Stimulated activated CD4-positive, alpha-beta T cell treated with anti-CD3 and anti-CD28 coated beads, Interleukin-15, amount 100 ng/mL, for 24 hours (primary cell): ENCODE measurements around the gene LAMB2.

Experiments used
- DNase-seq: peaks from one replicate; pipeline ENCODE4 v3.0.0-alpha.2; 2020

The LAMB2 gene

DNA sequence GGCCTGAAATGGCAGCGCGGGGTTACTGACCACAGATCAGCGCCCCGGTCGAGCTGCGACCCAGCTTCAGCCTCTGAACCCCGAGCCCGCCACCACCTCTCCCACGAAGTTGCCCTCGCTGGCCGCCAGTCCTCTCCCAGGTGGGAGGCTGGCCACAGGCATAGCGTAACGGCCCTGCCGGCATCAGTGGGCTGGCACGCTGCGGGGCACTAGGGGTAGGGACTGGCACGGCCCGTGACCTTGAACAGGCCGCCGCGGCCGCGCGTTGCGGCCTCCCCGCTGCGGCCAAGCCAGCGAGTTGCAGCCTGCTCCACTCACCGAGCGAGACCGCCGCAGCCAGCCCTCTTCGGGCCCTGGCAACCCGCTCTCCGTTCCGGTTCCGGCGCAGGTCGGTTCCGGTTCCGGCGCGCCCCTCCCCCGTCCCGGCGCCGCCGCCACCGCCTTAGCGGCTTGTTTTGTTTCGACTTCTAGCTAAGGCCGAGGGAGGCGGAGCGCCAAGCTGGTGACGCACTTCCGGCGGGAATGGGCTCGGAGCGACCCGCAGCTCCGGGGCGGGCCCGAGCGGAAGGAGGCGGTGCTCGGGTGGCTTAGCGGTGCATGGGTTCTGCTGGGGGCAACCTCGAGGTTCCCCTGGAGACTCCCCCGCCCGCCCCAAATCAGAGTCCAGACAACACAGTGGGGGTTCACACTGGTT is 12.3 kb downstream of the LAMB2 start, which contains the start of gene USP19:
USP19 (minus strand) TSS at position 386 of the 694 bp plus-strand sequence. CDS start 1,678 bp downstream, outside the sequence.
- peak; percentile 96 for DNase-seq

DNA sequence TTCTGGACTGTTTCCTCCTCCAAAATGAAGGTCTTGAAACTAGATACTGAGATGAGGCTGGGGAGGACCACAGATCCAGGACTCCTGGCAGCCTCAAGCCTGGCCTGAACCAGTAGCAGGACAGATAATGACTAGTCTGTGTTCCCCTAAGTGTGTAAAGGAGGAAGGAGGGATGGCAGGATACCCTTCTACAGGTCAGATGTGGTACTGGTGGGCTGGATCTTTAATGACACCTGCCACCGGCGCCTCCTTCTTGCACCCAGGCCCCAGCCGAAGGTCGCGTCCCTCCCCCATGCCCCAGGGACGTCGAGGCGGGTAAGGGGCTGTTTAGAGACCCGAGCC is 12.8 kb downstream of the LAMB2 start:
- DNase-seq, result no peak

DNA sequence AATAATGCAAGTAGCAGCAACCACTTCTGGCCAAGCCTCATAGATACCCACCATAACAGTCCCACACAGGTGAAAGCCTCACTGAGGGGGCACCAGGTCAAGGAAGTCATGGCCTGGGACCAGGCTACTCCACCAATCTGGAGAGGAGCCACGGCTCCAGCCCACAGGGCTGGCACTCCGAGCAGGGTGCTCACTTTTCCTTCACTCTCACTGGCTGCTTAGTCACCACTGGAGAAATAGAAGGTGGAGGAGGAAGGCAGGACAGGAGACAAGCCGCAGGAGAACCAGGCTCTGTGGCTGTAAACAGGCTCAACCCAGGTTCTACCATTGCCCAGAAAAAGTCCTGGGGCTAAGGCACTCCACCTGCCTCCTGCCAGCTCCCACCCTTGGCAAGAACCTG is 13.4 kb downstream of the LAMB2 start:
- no peak for DNase-seq

DNA sequence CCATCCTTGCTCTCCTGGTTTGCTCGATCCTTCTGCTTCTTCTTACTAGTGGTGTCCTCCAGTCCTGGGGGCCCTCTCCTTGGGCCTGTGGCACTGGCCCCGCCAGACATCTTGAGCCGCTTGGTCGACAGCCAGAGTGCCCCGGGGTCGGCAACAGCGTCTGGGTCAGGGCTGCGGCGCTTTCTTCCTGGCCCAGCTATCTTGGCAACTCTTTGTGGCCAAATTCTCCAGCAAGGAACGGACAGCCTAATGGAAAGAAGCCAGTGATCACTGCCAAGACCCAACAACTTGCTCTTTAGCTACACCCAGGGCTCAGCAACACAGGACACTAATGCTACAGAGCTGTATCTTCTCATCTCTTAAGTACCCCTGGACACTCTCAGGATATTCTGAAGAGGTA is 13.8 kb downstream of the LAMB2 start:
- DNase-seq, result no peak

DNA sequence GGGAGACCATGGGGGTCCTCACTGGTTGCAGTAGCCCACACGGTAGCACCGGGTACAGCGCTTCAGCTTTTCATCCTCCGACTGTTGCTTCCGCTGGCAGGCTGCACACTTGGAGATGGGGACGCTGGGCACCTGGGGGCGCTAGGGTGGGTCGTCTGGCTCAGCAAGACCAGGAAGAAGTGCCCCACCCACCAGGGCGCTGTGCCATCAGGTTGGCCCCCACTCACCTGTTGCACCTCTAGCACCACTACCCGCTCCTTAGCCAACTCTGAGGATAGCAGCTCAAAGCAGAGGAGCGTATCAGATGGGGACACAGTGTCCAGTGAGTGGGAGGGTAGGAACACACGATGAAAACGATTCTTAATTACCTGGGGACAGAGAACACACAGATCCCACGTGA is 20.6 kb downstream of the LAMB2 start:
- no peak for DNase-seq

DNA sequence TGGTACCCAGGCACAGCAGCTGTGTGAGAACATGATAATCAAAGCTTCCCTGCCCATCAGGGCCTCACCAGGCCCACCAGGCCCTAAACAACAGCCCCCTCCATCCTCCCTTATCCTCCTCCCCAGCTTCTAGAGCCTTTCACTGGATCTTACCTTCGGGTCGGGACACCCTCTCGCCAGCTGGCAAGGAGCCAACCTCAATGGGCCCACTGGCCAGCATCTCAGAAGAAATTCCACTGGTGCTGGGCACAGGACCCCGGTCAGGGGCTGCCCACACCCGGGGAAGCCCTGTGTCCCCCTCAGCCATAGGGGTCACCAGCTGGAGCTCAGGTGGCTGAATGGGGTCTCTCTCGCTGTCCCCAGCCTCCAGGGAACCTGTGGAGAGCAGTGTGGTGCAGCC is 21.5 kb downstream of the LAMB2 start:
- DNase-seq, result no peak

DNA sequence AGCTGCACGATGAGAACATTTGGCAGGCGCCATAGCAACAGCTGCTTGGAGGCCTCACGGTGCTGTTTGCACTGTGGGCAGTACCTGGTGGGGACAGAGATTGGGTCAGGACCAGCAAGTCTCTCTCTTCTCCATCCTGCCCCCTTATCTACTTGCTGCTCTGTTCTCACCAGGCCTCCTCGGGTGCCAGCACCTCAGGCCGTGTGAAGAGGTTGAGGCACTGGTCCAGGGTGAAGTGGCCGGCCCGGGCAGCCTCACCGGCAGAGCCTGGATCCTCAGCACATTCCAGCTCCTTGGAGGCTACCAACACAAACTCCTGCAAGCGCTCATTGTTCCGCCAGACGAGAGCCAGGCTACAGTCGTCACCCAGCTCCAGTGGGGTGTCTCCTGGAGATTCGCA is 22.1 kb downstream of the LAMB2 start:
- no peak for DNase-seq

DNA sequence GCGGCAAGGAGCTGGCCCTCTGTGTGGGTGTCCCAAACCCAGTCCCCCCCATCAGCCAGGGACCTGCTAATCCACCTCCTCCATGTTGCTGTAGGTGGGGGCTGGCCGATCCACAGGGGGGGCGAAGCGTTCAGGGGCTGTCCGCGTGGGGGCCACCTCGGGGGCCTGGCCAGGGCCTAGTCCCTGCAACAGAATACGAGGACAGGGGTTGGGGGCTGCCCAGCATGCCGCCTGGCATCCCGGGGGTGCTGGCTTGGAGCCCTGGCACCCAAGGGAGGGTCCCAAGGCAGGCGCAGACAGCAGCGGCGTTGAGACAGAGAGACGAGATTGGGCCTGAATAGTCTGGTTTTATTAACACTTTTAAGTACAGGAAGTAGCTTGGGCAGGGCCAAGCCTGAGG is 24.5 kb downstream of the LAMB2 start:
- no peak for DNase-seq

DNA sequence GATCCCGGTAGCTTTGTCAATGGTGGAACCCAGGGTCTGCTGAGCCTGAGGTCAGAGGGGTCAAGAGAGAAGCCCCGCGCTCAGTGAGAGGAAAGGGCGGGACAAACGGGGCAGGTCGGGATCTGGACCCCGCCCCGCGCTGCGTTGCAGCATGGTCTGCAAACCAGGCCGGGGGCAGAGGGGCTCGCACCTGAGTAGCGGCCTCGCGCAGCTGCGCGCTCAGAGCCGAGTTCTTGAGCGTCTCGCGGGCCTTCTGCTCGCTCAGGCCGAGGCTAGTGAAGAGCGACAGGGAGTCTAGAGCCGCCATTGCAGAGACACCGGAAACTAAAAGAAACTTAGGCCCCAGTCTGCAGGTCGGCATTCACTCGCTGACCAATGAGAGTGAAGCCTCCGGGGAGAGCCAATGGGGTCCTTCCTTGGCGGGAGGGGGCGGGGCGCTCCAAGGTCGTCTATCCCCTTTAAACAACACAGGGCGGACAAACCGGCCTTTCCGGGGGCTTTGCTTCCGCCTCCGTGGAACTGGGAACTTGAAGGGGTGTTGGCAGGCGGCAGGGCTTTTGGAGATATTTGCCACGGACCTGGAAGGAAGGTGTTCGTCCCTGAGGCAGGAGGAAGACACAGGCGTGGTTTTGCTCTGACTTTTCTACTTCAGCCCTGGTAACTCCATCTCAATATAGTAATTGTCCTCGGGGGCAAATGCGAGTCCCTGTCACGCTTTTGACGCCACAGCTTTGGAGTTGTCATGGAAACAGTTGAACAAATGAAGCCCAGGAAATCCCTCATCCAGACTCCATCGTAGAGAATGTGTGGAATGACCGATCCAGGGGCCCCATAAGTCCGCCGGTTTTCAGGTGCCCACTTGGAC is 28.2 kb downstream of the LAMB2 start, which contains the start of gene QARS1:
QARS1 (minus strand) TSS at position 331 of the 865 bp plus-strand sequence; CDS start at position 307, 24 bp downstream.
- peak; percentile 94 for DNase-seq

DNA sequence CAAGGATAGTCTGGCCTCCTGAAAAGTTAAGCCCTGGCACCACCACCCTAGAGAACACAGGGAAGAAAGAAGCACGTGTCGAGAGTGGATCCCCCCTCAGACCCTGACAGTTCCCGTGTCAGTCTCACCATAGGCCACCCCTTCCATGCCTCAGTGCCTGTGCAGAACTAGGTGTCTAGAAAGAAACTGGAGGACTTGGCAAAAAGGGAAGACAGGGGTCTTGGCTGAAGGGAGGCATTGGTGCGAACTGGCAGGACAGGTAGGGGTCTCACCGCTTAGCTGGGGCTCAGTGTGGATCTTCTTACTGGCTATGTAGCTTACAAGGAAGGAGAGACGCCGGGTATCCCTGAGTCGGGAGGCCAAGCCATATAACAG is 28.8 kb downstream of the LAMB2 start:
- no peak for DNase-seq

DNA sequence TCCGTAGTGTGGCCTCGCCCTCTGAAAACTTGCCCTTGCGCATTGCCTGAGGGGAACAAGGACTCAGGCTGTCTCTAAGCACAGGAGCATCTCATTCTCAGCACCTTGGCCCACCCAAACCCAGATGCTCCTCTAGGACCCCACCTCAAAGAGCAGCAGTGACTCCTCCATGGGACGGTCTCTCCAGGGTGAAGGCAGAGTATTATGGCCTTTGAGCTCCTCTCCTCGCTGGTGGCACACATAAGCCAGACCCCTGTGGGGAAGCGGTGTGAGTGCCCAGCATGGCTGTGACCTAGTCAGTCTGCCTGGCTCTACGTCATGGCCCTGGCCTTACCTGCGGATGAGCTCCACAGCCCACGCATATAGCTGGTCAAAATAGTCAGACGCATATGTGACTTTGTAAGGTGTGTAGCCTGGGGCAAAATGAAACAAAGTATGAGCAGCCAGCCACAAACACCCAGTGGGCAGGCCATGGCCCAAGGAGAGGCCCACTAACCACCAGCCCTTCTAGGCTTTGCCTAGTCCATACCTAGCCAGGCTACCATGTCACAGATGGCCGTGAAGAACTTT is 32.7 kb downstream of the LAMB2 start:
- no peak for DNase-seq

DNA sequence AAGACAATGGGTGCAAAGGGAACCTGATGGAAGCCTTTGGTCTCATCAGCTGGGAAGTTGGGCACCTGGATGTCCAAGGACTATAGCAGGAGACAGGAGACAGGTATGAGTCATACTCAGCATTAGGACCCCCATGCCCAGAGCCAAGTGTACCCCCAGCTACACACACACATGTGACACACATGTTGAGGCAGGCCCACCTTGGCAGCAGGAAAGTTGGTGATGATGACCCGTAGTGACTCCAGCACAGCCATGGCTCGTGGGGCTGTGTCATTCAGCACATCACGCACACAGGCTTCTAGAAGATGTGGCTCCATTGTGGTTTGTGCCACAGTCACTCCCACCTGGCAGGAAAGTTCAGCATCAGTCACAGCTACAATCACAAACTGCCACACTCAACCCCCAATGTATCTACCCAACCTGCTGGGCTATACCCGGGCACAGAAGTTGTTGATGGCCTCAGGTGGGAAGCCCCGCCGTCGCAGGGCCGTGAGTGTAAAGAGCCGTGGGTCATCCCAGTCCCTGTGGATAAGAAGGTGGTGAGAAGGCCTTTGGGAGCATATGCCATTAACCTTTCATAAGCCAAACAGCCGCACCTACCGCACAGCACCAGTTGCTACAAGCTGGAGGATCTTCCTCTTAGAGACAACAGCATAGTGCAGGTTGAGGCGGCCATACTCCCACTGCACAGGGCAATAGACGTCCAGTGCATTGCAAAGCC is 33.8 kb downstream of the LAMB2 start:
- no peak for DNase-seq

DNA sequence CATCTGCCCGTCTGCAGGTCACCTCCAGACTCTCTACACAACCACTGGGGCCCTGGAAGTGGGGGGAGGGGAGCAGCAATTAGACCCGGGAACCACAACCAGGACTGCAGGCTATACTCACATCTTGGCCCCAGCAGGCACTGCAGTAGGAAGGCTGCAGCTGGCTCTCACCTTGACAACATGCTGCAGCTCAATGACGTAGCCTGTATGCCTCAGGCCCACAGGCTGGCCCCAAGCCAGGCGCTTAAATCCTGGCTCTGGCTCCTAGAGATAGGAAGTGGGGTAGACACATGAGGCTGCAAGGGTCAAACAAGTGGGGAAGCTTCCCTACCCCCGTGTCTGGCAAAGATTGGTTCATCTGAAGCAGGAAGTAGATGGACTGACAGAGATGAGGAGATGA is 34.4 kb downstream of the LAMB2 start:
- no peak for DNase-seq

DNA sequence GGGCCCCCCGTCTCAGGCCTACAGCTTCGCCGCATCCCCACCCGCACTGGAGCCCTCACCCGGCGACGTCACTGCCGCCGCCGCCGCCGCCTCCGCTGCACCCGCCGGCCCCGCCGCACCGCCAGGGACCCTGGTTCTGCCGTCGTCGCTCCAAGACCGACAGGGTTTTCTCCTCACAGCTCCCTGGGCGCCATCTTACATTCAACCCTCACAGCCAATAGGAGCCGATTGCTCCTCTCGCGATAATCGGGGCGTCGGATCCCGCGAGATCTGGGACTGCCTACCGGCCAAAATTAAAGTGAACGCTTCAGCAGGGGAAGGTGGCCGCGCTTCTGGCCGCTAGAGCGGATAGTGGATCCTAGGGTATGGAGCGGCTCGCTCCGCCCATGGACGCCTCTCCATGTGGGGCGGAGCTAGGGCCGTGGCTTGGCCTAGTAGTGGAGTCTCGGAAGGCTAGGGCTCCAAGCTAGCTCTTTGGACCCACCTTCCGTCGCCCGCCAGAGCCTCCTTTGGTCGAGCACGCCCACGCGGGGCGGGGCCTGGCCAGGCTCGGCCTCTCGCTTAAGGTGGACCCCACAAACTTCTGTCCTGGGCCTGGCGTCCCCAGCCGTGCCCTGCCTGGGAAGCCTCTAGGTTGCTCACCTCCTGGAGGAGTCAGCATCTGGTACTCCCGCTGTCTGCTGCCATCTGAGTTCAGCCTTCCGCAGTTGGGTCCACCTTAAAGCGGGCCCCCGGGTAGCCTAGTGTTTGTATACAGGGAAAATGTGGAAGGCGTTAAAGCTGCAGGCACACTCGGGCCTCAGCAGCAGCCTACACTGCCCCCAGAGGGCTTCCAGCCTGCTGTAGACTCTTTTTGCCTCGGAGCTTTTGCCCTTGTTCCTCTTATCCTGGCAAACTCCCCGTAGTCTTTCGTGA is 38.7 kb downstream of the LAMB2 start, which contains the start of gene QRICH1:
QRICH1 (minus strand) TSS at position 219 of the 915 bp plus-strand sequence. CDS start 17,054 bp downstream, outside the sequence.
- DNase-seq, result peak; percentile 97

DNA sequence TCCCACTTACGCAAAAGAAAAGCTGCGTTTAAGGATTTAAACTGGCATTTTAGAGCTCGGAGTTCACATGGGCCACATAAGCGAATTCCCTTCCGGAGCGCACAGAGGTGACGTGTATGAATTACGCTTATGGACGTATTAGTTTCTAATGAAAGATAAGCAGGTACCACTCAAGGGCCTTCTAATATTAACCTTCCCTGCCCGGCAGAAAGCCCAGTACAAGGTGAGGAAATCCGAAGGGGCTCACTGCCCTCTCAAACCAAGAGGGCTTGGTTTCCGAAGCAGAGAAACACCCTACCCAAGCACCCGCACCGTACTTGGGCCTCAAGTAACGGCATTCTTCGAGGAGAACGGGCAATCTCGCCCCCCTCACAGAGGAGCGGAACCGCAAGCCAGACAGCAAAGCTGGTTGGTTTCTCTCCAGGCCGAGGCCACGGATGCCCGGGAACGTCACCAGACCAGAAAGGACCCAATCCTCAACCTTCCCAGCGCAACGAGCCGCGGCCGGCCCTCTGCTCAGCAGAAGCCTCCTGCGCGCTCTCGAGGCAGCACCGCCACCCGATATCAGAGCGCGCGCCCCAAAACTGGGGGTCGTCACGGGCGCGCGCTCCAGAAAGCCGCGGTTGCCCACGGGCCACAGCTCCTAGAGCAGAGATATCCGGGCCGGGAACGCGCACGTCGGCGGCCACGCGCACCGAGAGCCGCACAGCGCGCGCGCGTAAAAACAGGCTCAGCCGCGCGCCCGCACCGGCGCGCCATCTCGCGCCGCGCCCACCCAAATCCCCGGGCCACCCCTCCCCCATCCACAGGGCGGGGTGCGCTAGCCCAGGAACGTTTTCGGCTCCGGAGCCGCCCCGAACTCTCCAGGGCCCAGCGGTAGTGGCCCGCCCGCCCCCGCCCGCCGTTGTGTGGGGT is 39.7 kb downstream of the LAMB2 start:
- peak; percentile 89 for DNase-seq

DNA sequence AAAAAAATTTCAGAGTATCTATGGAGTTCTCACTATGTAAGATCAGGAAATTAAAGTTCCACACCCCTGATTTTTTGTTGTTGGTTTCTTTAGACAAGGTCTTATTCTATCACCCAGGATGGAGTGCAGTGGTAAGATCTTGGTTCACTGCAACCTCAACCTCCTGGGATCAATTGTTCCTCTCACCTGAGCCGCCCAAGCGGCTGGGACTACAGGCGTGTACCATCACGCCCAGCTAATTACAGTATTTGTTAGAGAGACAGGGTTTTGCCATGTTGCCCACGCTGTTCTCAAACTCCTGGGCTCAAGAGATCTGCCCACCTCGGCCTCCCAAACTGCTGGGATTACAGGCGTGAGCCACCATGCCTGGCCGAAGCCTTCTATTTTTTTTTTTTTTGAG is 51.4 kb downstream of the LAMB2 start:
- DNase-seq, result no peak

DNA sequence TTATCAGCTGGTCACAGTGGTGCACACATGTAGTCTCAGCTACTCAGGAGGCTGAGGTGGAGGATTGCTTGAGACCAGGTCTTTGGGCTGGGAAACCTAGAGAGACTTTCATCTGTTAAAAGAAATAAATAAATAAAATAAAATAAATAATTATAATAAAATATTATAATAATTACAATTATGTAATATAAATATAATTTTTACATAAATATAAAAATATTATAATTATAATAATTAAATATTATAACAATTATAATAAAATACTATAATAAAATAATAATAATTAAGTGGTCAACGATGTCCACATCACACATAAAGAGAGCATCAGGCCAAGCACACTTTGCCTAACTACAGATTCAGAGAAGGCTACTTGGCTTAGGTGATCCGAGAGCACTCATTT is 53.6 kb downstream of the LAMB2 start:
- no peak for DNase-seq

DNA sequence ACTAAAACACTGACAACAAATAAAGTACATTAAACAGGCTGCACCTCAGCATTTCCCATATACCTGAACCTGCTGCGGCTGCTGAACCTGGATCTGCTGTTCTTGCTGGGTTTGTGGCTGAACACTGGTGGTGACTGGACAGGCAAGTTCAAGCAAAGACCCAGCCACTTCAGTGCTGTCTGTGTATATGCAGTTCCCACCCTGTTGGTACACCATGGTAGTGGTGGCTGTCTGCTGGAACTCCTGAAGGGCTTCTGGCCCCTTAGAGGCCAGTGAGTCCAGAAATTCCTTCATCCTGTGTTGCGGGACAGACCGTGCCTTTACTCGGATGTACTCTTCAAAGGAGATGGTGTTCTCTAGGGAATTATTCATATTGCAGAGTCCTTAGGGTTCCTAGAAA is 56.2 kb downstream of the LAMB2 start:
- DNase-seq, result no peak

DNA sequence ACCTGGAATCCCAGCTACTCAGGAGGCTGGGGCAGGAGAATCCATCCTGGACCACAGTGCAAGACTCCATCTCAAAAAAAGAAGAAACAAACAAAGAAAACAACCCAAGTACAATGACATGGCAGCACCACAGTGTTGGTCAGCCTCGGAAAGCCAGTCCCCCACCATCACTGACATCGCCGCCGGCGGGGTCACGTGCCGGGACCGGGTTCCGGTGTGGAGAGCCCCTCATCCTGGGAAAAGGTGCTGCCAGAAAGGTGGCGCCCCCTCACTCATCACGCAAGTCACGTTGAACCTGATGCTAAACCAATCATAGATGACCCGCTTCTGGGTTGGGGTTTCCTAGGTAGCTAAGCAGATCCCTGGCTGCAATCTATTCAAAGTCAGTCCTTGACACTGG is 56.7 kb downstream of the LAMB2 start:
- DNase-seq, result no peak
